Activated CD4-positive, CD25-positive, alpha-beta regulatory T cell treated with anti-CD3 and anti-CD28 coated beads, Interleukin-2, amount 50 U/mL, for 24 hours (primary cell): ENCODE data around the gene FBXL16.
"Not testable (repeated sequence)": the region's sequence is repeated elsewhere in the genome, so short reads cannot be mapped to it uniquely, and the experiment has no call there.

Experiments
- ATAC-seq, 2 donors: fragments of 150-1000 bp; cut with Tn5 transposase; one replicate each; pipeline ENCODE4 v1.10.0; 2021; ENCODE audit warnings: mild to moderate bottlenecking in 1 of 2, moderate library complexity in 1 of 2

Gene FBXL16

GRCh38 chr16:708959-709358, 3.4 kb upstream of the FBXL16 start:
- ATAC-seq = no peak

- ATAC-seq = no peak
These were observed 2.4 kb upstream of the FBXL16 start for GRCh38 chr16:708019-708418.

GRCh38 chr16:707062-707538, 1.5 kb upstream of the FBXL16 start:
- no peak for ATAC-seq

GRCh38 chr16:706189-707061, 824 bp upstream of the FBXL16 start:
- ATAC-seq = no peak

- no peak for ATAC-seq
These were observed 835 bp downstream of the FBXL16 start for GRCh38 chr16:704552-705380.

GRCh38 chr16:704047-704446, 1.6 kb downstream of the FBXL16 start:
- no peak for ATAC-seq

GRCh38 chr16:703406-703805, 2.2 kb downstream of the FBXL16 start:
- no peak for ATAC-seq

- no peak for ATAC-seq
These were observed 3.3 kb downstream of the FBXL16 start for GRCh38 chr16:702341-702740.

- peak; percentile 64 to 71 for ATAC-seq
These were observed 4.7 kb downstream of the FBXL16 start for GRCh38 chr16:700684-701584.

- ATAC-seq = no peak
These were observed 6.5 kb downstream of the FBXL16 start for GRCh38 chr16:698911-699671.

- peak; percentile 82 to 85 for ATAC-seq
These were observed 10.1 kb downstream of the FBXL16 start for GRCh38 chr16:695355-696089.

- ATAC-seq = no peak
These were observed 10.7 kb downstream of the FBXL16 start for GRCh38 chr16:694863-695354.

- no peak for ATAC-seq
These were observed 11.3 kb downstream of the FBXL16 start for GRCh38 chr16:694187-694862.

GRCh38 chr16:693766-694165, 11.8 kb downstream of the FBXL16 start:
- no peak for ATAC-seq

GRCh38 chr16:693364-693763, 12.2 kb downstream of the FBXL16 start:
- ATAC-seq = no peak

GRCh38 chr16:692356-693108, 13.1 kb downstream of the FBXL16 start:
- no peak for ATAC-seq

- ATAC-seq = not testable (repeated sequence)
These were observed 14.4 kb downstream of the FBXL16 start for GRCh38 chr16:691242-691641.

GRCh38 chr16:689175-689897, 16.3 kb downstream of the FBXL16 start:
- ATAC-seq = no peak

- no peak for ATAC-seq
These were observed 18.1 kb downstream of the FBXL16 start for GRCh38 chr16:687499-687898.
